Measurements from ENCODE around the gene DNAJC11.

DNA sequence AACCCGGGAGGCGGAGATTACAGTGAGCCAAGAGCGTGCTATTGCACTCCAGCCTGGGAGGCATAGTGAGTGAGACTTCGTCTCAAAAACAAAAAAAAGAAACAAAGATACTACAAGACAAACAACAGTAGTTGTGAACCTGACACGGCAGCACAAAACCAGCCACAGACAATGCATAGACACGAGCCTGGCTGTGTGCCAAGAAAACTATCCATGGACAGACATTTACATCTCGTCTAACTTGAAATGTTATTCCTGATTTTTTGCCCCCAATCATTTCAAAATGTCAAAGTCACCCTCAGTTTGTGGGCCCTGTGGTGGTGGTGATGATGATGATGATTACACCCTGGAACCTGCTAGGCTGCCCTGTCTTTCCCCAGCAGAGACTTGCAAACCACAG is 105.3 kb downstream of the DNAJC11 start:
- no peak for TF ChIP-seq ATF1 (CRISPR knock-in tag; IDR thresholded peaks at IDR 0.05)
- TF ChIP-seq, protein P1, sequence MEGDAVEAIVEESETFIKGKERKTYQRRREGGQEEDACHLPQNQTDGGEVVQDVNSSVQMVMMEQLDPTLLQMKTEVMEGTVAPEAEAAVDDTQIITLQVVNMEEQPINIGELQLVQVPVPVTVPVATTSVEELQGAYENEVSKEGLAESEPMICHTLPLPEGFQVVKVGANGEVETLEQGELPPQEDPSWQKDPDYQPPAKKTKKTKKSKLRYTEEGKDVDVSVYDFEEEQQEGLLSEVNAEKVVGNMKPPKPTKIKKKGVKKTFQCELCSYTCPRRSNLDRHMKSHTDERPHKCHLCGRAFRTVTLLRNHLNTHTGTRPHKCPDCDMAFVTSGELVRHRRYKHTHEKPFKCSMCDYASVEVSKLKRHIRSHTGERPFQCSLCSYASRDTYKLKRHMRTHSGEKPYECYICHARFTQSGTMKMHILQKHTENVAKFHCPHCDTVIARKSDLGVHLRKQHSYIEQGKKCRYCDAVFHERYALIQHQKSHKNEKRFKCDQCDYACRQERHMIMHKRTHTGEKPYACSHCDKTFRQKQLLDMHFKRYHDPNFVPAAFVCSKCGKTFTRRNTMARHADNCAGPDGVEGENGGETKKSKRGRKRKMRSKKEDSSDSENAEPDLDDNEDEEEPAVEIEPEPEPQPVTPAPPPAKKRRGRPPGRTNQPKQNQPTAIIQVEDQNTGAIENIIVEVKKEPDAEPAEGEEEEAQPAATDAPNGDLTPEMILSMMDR (IDR thresholded peaks at IDR 0.05), result no peak

All from WTC11 (cell line).